Testis (tissue), 3 donors: ENCODE data around the gene KLK5. TPM values are rescaled to one million over a fixed set of nuclear protein-coding genes. Genes with fewer than 3 reads are reported as not detected.
"Not testable (repeated sequence)": the region's sequence is repeated elsewhere in the genome, so short reads cannot be mapped to it uniquely, and the experiment has no call there.

Experiments
- DNase-seq: peaks from one replicate; pipeline ENCODE4 v3.0.0-alpha.2; 2019
- H3K27ac ChIP-seq, 2 donors: fragments of 200-600 bp; sonication (generic); one replicate each; pipeline ENCODE4 v1.5.1; 2019
- H3K27me3 ChIP-seq: fragments of 200-600 bp; sonication (generic); one replicate; pipeline ENCODE4 v1.5.1; 2019
- H3K36me3 ChIP-seq: fragments of 200-600 bp; sonication (generic); one replicate; pipeline ENCODE4 v1.5.1; 2017; ENCODE audit warnings: low read depth; ENCODE audit errors: missing control alignments
- H3K4me1 ChIP-seq: fragments of 200-600 bp; sonication (generic); one replicate; pipeline ENCODE4 v1.5.1; 2019
- H3K4me3 ChIP-seq, 2 donors: fragments of 200-600 bp; sonication (generic); one replicate each; pipeline ENCODE4 v1.5.1; 2017 to 2019
- H3K9me3 ChIP-seq: fragments of 200-600 bp; sonication (generic); one replicate; pipeline ENCODE4 v1.5.1; 2017
- CTCF ChIP-seq, 3 experiments: fragments of 450-650 bp in 2 of 3; fragments of 200-600 bp in 1 of 3; sonication (generic) in 1 of 3; IDR thresholded peaks; one replicate each; pipeline ENCODE4 v1.5.1; 2016 to 2019; ENCODE audit warnings: antibody characterized with exemption in 3 of 3, mild to moderate bottlenecking in 2 of 3, moderate library complexity in 1 of 3
- POLR2A ChIP-seq: fragments of 450-650 bp; IDR thresholded peaks from one replicate; pipeline ENCODE4 v1.6.1; 2017; ENCODE audit warnings: antibody characterized with exemption, mild to moderate bottlenecking, moderate library complexity
- WGBS, 2 donors: methylation state at CpG; one replicate each; pipeline ENCODE4 v1.1.5; 2018; 5-methylcytosine and 5-hydroxymethylcytosine counted together
- intact Hi-C: fragments of 100-400 bp; cut with DNase I; formaldehyde crosslinking; loops from one replicate; pipeline ENCODE4 v1.15.1; 2023; ENCODE audit warnings: low total_unique reads
- polyA plus RNA-seq: library from polyadenylated mRNA; stranded (reverse); fragments of 350-450 nt; fragmentation: Illumina TruSeq; extraction: RNeasy Lipid Tissue Mini Kit (QIAGEN cat#74804); gene quantifications from one replicate; pipeline ENCODE4 v1.2.3, GENCODE V29; 2014; ENCODE audit warnings: low read depth, low replicate concordance; ENCODE audit not compliant: insufficient read depth
- total RNA-seq, 2 donors: library from RNA; depleted of rRNA; stranded (reverse); fragments of >200 nt; gene quantifications; one replicate each; pipeline ENCODE4 v1.2.3, GENCODE V29; 2016

Gene KLK5
- total and polyA plus RNA-seq, 3 donors from 2014 or later: 5.6 to 25.4 (median 13.9) TPM

- no peaks in the 10 kb centered on the region for H3K4me1 ChIP-seq
- intact Hi-C loops: no loop called here
- whole genome bisulfite sequencing, 2 donors: 78 to 81% methylated on average over 4 of the region's 4 CpGs
- no peaks in the 10 kb centered on the region for H3K27me3 ChIP-seq
- H3K36me3 ChIP-seq: no peaks in the 10 kb centered on the region
- H3K4me3 ChIP-seq: no peak overlapping the region
- H3K9me3 ChIP-seq: no peaks in the 10 kb centered on the region
- TF ChIP-seq POLR2A: no peak
- no peak for TF ChIP-seq CTCF (IDR thresholded peaks at IDR 0.05)
- DNase-seq: no peak
- H3K27ac ChIP-seq: no peak overlapping the region
These were observed 45.8 kb upstream of the KLK5 start for GRCh38 chr19:50998686-50999085.

GRCh38 chr19:50998061-50998460 is 45.2 kb upstream of the KLK5 start:
- Histone ChIP-seq H3K36me3 (no peaks in the 10 kb centered on the region), H3K4me1 (no peaks in the 10 kb centered on the region), H3K27ac (no peak overlapping the region), H3K4me3 (no peak overlapping the region), H3K9me3 (no peaks in the 10 kb centered on the region), H3K27me3 (no peaks in the 10 kb centered on the region)
- no peak for TF ChIP-seq CTCF (IDR thresholded peaks at IDR 0.05)
- no peak for DNase-seq
- WGBS, 2 donors: 66 to 74% methylated on average over 5 of the region's 5 CpGs
- intact Hi-C loops: no loop called here

GRCh38 chr19:50994129-50994528 is 41.3 kb upstream of the KLK5 start:
- intact Hi-C loops: no loop called here
- Histone ChIP-seq H3K27ac (no peak overlapping the region), H3K4me3 (no peak overlapping the region), H3K27me3 (no peaks in the 10 kb centered on the region), H3K36me3 (no peaks in the 10 kb centered on the region), H3K9me3 (no peaks in the 10 kb centered on the region), H3K4me1 (no peaks in the 10 kb centered on the region)
- DNase-seq: peak; percentile 59
- 65 to 81% methylated on average over 2 of the region's 2 CpGs for whole genome bisulfite sequencing, 2 donors
- no peak for TF ChIP-seq POLR2A
- no peak for TF ChIP-seq CTCF (IDR thresholded peaks at IDR 0.05)

GRCh38 chr19:50992666-50993035 is 39.8 kb upstream of the KLK5 start:
- DNase-seq: no peak
- Histone ChIP-seq H3K9me3 (no peaks in the 10 kb centered on the region), H3K36me3 (no peaks in the 10 kb centered on the region), H3K4me3 (no peak overlapping the region), H3K4me1 (no peaks in the 10 kb centered on the region), H3K27ac (no peak overlapping the region), H3K27me3 (no peaks in the 10 kb centered on the region)
- intact Hi-C loops: no loop called here
- 61 to 75% methylated on average over 2 of the region's 2 CpGs for WGBS, 2 donors
- no peak for TF ChIP-seq CTCF (IDR thresholded peaks at IDR 0.05)
- TF ChIP-seq POLR2A: no peak

GRCh38 chr19:50984416-50984815 is 31.6 kb upstream of the KLK5 start:
- DNase-seq, H3K4me1 ChIP-seq, H3K27me3 ChIP-seq, H3K36me3 ChIP-seq, intact Hi-C loops, H3K4me3 ChIP-seq, H3K27ac ChIP-seq, H3K9me3 ChIP-seq: not testable (repeated sequence)
- WGBS, 2 donors: 52 to 63% methylated on average over 7 to 14 of the region's 14 CpGs
